Glomerular visceral epithelial cell (primary cell): ENCODE measurements around the gene FOXJ2.
A peak's percentile ranks its signal among the peaks of the same experiment; 100 is the strongest.
"Not testable (repeated sequence)": the region's sequence is repeated elsewhere in the genome, so short reads cannot be mapped to it uniquely, and the experiment has no call there.

Source experiments
- DNase-seq: peaks from one replicate; pipeline ENCODE4 v3.0.0-alpha.2; 2016; ENCODE audit errors: extremely low spot score

Gene FOXJ2

DNA sequence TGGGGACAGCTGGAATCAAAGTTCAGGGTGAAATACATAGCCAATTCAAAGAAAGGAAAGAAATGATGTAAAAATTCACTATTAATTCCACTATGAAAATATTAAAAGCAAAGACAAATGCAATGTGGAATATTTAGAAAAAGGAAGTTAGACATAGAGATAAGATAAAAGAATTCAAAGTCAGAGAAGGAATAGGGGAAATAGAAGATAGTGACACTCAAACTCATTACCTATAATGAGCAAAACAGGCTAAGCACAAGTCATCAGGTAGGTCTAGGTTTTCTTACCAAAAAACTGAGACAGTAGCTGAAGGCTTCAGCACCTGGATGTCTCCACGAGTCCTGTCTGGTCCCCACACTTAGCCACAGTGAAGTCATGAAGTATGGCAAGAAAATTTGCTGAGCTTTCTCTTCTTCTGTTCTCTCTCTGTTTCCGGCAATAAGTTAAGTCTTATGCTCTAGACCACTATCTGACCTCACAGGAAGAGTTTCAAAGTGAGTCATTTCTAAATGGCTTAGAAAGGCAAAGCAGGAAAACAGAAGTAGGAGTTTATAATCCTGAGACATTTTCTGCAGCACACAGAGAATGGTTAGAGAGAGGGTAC lies 33.6 kb downstream of the FOXJ2 start, which contains the start of gene C3AR1:
C3AR1 (minus strand) TSS at position 369 of the 604 bp plus-strand sequence. CDS start 6,174 bp downstream, outside the sequence.
- peak; percentile 49 for DNase-seq

DNA sequence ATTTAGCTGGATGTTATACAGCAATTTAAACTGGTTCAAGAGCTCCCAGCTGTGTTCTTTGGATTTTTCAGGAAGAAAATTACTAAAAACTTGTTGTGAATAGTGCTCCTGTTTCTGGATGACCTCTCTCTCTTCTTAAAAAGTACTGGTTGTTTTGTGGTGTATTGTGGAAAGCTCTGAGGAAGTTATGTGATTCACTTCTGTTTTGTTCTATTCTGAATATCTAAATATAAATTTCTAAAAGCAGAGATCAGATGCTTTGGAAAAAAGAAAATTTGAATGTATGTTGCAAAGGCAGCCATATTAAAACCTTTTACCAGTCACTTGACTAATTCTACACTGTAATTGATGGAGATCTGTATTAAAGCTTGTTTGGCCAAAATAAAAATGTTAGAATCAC lies 37.1 kb downstream of the FOXJ2 start:
- DNase-seq = no peak

DNA sequence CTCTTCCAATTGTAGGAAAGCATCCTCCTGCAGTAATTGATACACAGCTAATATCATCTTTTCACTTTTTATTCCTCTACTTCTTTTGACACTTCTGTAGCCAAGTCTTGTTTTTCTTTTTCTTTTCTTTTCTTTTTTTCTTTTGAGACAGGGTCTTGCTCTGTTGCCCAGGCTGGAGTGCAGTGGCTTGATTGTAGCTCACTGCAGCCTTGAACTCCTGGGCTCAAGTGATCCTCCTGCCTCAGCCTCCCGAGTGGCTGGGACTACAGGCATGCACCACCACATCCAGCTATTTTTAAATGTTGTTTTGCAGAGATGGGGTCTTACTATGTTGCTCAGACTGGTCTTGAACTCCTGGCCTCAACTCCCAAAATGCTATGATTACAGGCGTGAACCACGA lies 39.3 kb downstream of the FOXJ2 start:
- DNase-seq = not testable (repeated sequence)

DNA sequence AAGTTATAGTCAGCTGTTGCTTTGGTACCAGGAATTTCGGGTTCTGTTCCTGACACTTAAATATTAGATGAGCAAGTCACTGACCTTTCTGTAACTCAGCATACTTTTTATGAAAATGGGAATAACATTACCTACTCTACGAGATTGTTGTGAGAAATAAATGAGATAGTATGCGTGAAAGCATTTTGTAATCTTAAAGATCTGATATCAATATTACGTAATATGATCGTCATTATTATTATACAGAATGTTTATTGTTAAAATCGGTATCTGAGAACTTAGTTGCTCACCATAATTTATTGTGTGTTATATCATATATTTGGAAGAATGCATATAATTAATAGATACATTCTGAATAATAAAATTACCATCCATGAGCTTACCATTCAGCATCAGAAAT lies 43.4 kb downstream of the FOXJ2 start:
- DNase-seq = no peak

DNA sequence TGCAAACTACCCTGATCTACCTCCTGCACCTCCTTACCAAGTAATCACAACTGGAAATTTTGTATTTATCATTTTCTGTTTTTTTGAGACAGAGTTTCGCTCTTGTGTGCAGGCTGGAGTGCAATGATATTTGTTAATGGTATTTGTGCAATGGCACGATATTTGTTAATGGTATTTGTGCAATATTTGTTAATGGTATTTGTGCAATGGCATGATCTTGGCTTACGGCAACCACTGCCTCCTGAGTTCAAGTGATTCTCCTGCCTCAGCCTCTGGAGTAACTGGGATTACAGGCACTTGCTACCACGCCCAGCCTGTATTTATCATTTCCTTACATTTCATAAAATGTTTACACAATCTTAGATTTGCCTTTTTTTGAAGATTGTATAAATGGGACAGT lies 43.9 kb downstream of the FOXJ2 start:
- no peak for DNase-seq

DNA sequence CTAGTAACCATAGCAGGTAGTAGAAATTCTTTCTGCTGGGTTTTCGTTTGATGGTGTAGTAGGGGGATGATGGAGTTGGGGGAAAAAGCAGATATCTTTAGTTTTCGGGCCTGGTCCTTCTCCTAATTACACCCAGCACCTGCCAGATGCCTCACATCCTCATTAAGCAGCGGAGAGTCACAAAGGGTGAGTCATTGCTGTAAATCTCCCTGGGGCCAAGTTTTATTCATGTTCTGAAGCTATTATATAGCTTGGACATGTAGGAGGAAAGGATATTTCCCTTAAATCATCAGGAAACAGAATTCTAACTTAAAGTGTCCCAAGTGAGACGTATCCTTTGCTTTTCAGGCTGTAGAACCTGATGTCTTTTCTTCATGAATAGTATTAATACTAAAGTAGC lies 44.7 kb downstream of the FOXJ2 start:
- DNase-seq = peak; percentile 17

DNA sequence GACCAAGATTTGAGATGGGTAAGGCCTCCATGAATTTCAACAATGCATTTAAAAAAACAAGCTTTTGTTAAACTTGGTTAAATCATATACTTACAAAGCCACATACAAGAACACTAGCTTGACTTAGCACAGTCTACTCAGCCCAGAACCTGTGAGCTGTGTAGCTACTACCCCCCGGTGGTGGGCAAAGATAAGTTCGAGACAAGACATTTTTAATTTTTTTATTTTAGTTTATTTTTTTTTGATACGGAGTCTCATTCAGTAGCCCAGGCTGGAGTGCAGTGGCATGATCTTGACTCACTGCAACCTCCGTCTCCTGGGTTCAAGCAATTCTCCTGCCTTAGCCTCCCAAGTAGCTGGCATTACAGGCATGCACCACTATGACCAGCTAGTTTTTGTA lies 45.9 kb downstream of the FOXJ2 start:
- peak; percentile 59 for DNase-seq

DNA sequence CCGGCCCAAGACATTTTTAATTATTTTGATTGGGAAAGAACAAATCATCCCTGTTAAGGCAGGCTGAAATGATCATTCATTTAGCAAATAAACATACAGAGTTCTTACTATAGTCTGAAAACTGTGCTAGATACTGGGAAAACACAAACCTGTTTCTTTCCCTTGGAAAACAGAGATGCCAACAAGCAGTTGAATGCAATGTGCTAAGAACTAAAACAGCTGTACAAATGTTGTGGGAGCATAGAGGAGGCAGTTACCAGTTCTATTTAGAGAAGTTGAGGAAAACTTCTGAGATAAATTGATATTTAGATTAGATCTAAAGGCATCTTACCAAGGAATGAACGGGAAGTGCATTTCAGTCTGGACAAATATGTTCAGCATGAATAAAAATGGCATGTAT lies 46.4 kb downstream of the FOXJ2 start:
- no peak for DNase-seq

DNA sequence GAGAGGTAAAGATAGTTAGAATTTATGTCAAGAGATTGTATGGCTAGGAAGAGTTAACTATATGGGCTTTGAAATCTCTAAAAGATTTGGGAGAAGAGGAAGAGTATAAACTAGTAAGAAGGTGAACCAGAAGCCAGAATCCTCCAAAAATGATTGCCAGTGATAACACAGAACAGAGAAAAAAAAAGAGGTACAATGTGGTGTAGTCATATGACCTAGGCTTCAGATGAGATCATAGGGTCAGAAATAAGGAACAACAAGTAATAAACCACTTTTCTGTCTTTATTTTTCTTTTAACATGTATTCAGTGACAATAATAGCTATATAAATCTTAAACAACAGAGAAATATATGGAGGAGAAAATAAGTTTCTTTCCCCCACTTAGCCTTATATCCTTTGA lies 47.6 kb downstream of the FOXJ2 start:
- DNase-seq = no peak

DNA sequence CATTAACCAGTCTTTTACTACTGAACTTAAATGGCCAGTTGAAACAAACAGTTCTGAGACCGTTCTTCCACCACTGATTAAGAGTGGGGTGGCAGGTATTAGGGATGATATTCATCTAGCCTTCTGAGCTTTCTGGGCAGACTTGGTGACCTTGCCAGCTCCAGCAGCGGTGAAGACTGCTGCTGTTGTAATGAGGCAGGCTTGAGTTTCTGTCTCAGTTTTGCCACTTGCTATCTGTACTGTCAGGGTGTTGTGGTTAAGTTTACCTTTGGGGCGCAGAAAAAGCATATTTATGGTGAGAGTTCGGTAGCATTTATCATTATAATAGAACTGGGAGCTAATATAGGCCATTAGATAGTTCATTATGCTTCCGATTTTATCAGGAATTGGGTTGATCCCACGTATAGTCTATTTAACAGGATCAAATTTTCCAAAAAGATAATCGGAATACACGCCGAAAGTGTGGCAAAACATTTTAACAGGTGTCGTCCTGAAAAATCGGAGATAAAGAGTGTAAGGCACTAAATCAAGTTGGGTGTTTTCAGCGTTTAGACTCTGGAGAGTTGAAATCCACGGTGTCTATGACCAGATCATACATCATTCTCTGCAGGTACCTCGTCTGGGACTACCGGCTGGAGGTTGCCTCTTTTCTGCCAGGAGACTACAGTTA lies 48.9 kb downstream of the FOXJ2 start:
- DNase-seq = peak; percentile 18

DNA sequence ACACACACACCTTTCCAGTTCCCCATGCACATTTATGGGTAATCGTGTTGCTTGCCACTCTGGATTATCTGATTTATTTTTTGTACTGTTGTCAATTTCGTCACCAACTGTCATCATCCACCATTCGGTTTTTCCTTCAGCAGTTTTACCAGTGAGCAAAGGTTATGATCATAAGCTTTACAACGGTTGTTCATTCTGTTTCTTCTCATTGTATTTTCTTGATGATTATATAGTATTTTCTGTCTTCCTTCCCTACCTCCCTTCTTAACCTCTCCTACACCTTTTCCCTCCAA lies 50.2 kb downstream of the FOXJ2 start:
- DNase-seq = no peak

DNA sequence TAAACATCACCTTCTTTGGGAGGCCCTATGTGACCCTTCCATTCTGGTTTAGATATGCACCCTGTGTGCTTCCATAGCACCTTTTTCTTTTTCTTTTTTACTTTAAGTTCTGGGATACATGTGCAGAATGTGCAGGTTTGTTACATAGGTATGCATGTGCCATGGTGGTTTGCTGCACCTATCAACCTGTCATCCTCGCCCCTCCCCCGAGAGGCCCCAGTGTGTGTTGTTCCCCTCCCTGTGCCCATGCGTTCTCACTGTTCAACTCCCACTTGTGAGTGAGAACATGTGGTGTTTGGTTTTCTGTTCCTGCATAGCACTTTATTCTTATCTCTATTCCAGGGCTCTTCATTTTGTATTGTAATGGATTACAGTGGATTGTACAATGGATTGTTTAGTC lies 51.8 kb downstream of the FOXJ2 start:
- DNase-seq = not testable (repeated sequence)

DNA sequence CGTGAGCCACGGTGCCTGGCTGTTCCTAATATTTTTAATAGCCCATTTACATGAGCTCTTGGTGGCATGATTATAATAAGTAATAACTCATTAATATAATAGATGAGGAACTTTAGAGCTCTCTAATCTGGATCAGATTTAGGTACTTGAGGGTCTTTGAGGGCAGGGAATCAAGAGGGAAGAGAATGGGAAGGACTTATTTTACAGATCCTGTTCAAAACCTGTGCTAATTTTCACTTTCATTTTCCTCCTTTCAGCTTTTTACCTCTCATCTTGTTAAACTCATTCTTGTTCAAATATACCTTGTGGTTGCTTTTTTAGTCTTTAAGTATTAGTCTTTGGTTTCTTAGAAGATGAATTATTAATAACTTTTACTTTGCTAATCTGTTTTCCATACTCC lies 55.1 kb downstream of the FOXJ2 start:
- DNase-seq = no peak

DNA sequence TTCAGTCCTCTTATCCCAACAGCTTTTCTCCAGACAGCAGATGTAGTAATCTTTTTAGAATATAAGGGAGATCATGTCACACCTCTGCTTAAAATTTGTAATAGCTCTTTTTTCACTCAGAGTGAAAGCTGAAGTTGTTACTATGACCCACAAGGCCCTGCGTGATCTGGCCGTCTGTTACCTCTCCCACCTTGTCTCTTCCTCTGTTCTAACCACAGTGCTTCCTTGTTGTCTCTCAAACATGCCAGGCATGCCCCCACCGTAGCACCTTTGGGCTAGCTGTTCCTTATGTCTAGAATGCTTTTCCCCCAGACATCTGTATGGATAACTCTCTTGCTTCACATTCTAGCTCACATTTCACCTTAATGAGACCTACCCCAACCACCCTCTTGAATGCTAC lies 56.1 kb downstream of the FOXJ2 start:
- no peak for DNase-seq

DNA sequence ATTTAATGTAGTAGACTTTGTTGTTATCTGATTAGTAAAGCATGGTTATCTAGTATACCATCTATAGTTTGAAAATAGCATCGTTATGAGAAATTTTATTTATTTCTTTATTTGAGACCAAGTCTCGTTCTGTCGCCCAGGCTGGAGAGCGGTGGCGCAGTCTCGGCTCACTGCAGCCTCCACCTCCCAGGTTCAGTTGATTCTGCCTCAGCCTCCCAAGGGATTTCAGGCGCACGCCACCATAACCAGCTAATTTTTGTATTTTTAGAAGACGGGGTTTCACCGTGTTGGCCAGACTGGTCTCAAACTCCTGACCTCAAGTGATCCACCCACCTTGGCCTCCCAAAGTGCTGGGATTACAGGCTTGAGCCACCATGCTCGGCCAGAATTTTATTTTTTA lies 56.8 kb downstream of the FOXJ2 start:
- DNase-seq = not testable (repeated sequence)

DNA sequence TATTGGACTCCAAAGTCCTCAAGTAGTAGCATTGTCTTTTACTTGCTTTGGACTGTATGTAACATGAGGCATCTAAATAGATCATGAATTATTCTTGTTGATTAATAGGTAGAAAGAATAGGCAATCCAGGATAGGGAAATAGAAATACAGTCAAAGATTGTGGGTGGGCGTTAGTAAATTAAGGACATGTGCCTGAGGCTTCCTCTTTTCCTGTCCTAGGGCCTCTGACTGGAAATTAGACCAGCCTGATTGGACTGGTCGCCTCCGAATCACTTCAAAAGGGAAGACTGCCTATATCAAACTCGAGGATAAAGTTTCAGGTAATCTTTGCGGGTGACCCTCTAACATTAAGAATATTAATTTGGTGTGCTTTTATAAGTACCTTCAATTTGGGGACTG lies 57.2 kb downstream of the FOXJ2 start:
- no peak for DNase-seq

DNA sequence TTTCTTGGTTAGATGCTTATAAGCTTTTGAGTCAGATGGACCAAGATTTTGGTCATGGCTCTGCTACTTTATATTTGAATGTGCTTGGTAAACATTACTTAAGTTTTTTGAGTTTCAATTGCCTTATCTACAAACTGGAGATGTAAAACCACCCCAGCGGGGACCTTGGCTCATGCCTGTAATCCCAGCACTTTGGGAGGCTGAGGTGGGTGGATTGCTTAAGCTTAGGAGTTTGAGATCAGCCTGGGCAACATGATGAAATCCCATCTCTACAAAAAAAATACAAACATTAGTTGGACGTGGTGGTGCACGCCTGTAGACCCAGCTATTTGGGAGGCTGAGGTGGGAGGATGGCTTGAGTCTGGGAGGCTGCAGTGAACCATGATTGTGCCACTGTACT lies 60.8 kb downstream of the FOXJ2 start:
- DNase-seq = no peak

DNA sequence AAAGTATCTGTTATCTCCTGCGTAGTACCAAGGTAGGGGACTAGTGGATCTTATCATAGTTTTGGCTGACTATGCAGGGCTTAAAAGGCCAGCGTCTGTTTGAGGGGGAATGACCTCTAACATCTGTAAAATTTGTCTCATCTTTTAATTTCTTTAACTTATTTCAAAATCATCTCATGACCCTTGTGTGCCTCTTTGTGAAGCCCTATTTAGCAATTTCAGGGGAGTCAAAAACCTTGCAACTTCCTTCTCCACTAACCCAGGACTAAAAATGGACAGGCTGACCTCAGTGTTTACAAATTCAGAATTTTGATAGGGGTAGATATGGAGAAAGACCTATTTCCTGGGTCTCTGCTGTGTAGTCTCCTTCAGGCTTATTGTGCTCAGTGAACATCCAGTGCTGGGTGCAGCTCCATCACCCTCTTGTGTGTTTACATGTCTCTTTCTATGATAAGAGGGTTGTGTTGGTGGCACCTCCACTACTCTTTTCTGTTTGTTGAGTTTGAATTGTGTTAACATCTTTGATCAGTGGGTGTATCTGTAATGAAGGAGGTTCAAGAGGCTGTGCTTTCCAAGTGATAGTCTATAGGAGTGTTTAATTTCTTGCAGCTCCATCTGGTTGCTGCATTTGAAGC lies 63.9 kb downstream of the FOXJ2 start:
- DNase-seq = no peak

DNA sequence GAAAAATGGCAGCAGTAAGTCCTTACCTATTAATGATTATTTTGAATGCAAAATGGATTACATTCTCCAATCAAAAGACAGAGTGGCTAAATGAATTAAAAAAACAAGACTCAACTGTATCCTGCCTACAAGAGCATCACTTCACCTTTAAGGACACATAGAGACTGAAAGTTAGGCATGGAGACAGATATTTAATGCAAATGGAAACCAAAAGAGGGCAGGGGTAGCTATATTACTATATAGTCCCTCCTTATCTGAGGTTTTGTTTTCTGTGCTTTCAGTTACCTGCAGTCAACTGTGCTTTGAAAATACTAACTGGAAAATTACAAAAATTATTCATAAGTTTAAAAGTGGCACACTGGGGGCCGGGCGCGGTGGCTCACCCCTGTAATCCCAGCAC lies 66.7 kb downstream of the FOXJ2 start:
- DNase-seq = no peak
